ENCODE results near the gene RBFA. TPM values are rescaled to one million over a fixed set of nuclear protein-coding genes. Genes with fewer than 3 reads are reported as not detected.

Gene RBFA
- total and polyA plus RNA-seq, 10 of the 15 experiments (the other 5 are each of a cell fraction or from before 2014, with no cell fraction given): 7.2 to 56.0 (median 37.7) TPM

GRCh38 chr18:80041424-80041823, 7.2 kb downstream of the RBFA start:
- in situ Hi-C loops (cut with MboI): no loop called here
- H3K36me3 ChIP-seq (ENCODE audit: control insufficient read depth in 2 of 2, insufficient read depth in 2 of 2, low read length in 1 of 2): peaks cover 0 to 9% of the 10 kb centered on the region in 2 experiments
- H3K4me1 ChIP-seq (ENCODE audit: control insufficient read depth, insufficient read depth, low read length): no peaks in the 10 kb centered on the region
- 87% methylated on average over 11 of the region's 11 CpGs for WGBS (ENCODE audit: insufficient coverage, insufficient replicate concordance, low lambda C conversion rate, missing lambda C conversion rate)
- H2AFZ ChIP-seq (ENCODE audit: control insufficient read depth, low read depth, low read length): no peak overlapping the region
- RAD21 ChIA-PET (ENCODE audit: unreplicated experiment): no interaction called here
- FAIRE-seq (no peak), ATAC-seq (no peak), DNase-seq (ENCODE audit: low read depth, low spot score) (no peak)
- no peak overlapping the region for H3K4me3 ChIP-seq
- H3K9me3 ChIP-seq (replicated peaks; ENCODE audit: control insufficient read depth, insufficient read depth, low read length): no peaks in the 10 kb centered on the region
- no peaks in the 10 kb centered on the region for H3K79me2 ChIP-seq (ENCODE audit: control insufficient read depth, insufficient read depth, low read length)
- BruUV-seq (replicated peaks): no TSS peak
- TF ChIP-seq CREM (IDR thresholded peaks at IDR 0.05; ENCODE audit: low read depth): no peak
- intact Hi-C loops (cut with micrococcal nuclease; ENCODE audit: unreplicated experiment): no loop called here
- CTCF ChIA-PET: no interaction called here
- no peaks in the 10 kb centered on the region for H3K27me3 ChIP-seq (replicated peaks in 1 of 2; ENCODE audit: control insufficient read depth in 2 of 2, insufficient read depth in 2 of 2, low read length in 1 of 2)
- H3K4me2 ChIP-seq (ENCODE audit: control insufficient read depth, insufficient read depth): no peak overlapping the region
- no peak overlapping the region for H3K9ac ChIP-seq (ENCODE audit: control insufficient read depth, insufficient read depth, low read length)
- no peak overlapping the region for H3K27ac ChIP-seq (ENCODE audit: control insufficient read depth, insufficient read depth)
- no peaks in the 10 kb centered on the region for H4K20me1 ChIP-seq (ENCODE audit: control insufficient read depth, insufficient read depth)
- SMC1A ChIA-PET (ENCODE audit: uncharacterized antibody, unreplicated experiment): no interaction called here
- POLR2A ChIA-PET: no interaction called here

GRCh38 chr18:80042785-80043184, 8.6 kb downstream of the RBFA start:
- no peaks in the 10 kb centered on the region for H3K27me3 ChIP-seq (replicated peaks in 1 of 2; ENCODE audit: control insufficient read depth in 2 of 2, insufficient read depth in 2 of 2, low read length in 1 of 2)
- no peak overlapping the region for H3K4me3 ChIP-seq
- ChIA-PET CTCF (no interaction called here), POLR2A (no interaction called here), SMC1A (ENCODE audit: uncharacterized antibody, unreplicated experiment) (no interaction called here), RAD21 (ENCODE audit: unreplicated experiment) (no interaction called here)
- no peak overlapping the region for H3K27ac ChIP-seq (ENCODE audit: control insufficient read depth, insufficient read depth)
- no peaks in the 10 kb centered on the region for H3K4me1 ChIP-seq (ENCODE audit: control insufficient read depth, insufficient read depth, low read length)
- ATAC-seq: no peak
- in situ Hi-C loops (cut with MboI) (no loop called here), intact Hi-C loops (cut with micrococcal nuclease; ENCODE audit: unreplicated experiment) (no loop called here)
- no peaks in the 10 kb centered on the region for H3K79me2 ChIP-seq (ENCODE audit: control insufficient read depth, insufficient read depth, low read length)
- 90% methylated on average over 4 of the region's 4 CpGs for WGBS (ENCODE audit: insufficient coverage, insufficient replicate concordance, low lambda C conversion rate, missing lambda C conversion rate)
- TF ChIP-seq IRF4 (IDR thresholded peaks at IDR 0.05; ENCODE audit: low read depth, low read length) (no peak), TBL1XR1 (IDR thresholded peaks at IDR 0.05; ENCODE audit: low read depth, low read length) (no peak), ZBTB40 (IDR thresholded peaks at IDR 0.05; ENCODE audit: borderline replicate concordance) (no peak), CBX3 (IDR thresholded peaks at IDR 0.05; ENCODE audit: borderline replicate concordance, low read depth) (no peak), IKZF2 (IDR thresholded peaks at IDR 0.05) (no peak), CHD4 (IDR thresholded peaks at IDR 0.05) (no peak), GABPA (IDR thresholded peaks at IDR 0.05; ENCODE audit: low read depth) (no peak)
- no TSS peak for BruUV-seq (replicated peaks)
- H3K9ac ChIP-seq (ENCODE audit: control insufficient read depth, insufficient read depth, low read length): no peak overlapping the region
- no peak for DNase-seq (ENCODE audit: low read depth, low spot score)
- H2AFZ ChIP-seq (ENCODE audit: control insufficient read depth, low read depth, low read length): no peak overlapping the region
- no peak for FAIRE-seq
- H3K4me2 ChIP-seq (ENCODE audit: control insufficient read depth, insufficient read depth): no peak overlapping the region
- peaks cover 0 to 9% of the 10 kb centered on the region in 2 experiments for H3K36me3 ChIP-seq (ENCODE audit: control insufficient read depth in 2 of 2, insufficient read depth in 2 of 2, low read length in 1 of 2)
- H4K20me1 ChIP-seq (ENCODE audit: control insufficient read depth, insufficient read depth): no peaks in the 10 kb centered on the region
- H3K9me3 ChIP-seq (replicated peaks; ENCODE audit: control insufficient read depth, insufficient read depth, low read length): no peaks in the 10 kb centered on the region

Measured in GM12878 (cell line).